Common myeloid progenitor, CD34-positive (primary cell): ENCODE data around the gene CEBPB.

Experiments used
- CTCF ChIA-PET: fragments of 350-600 bp; sonication (Branson Sonifier 250); formaldehyde crosslinking; loops from one replicate; lab custom pipeline; 2021; ENCODE audit warnings: antibody characterized with exemption; lab: Charles Lee
- POLR2A ChIA-PET: fragments of 350-600 bp; sonication (Branson Sonifier 250); formaldehyde crosslinking; loops from one replicate; lab custom pipeline; 2021; ENCODE audit warnings: antibody characterized with exemption; lab: Charles Lee
- DNase-seq, 3 donors: peaks; one replicate each; pipeline versions ENCODE4 v3.0.0 to v3.0.0-alpha.2; 2013
- H3K27ac ChIP-seq, 2 experiments: 1 replicate in 1 of 2; 2 replicates in 1 of 2; pipeline ENCODE4 v1.7.0; 2013; ENCODE audit warnings: inconsistent platforms in 2 of 2, low read length in 2 of 2, mild to moderate bottlenecking in 2 of 2, low read depth in 1 of 2, moderate library complexity in 1 of 2; ENCODE audit not compliant: severe bottlenecking in 2 of 2, insufficient read depth in 1 of 2, poor library complexity in 1 of 2
- H3K27me3 ChIP-seq, 5 experiments: replicated peaks in 2 of 5; 1 replicate in 3 of 5; 2 replicates in 2 of 5; pipeline versions ENCODE4 v1.6.1 to v1.7.0; 2013; ENCODE audit warnings: low read length in 4 of 5, mild to moderate bottlenecking in 2 of 5, moderate library complexity in 2 of 5, inconsistent platforms in 1 of 5; ENCODE audit not compliant: insufficient read depth in 5 of 5, control insufficient read depth in 4 of 5
- H3K36me3 ChIP-seq, 4 experiments: 1 replicate in 2 of 4; 2 replicates in 2 of 4; pipeline versions ENCODE4 v1.6.1 to v1.7.0; 2013; ENCODE audit warnings: low read length in 3 of 4, control low read depth in 1 of 4, mild to moderate bottlenecking in 1 of 4; ENCODE audit not compliant: control insufficient read depth in 4 of 4, insufficient read depth in 4 of 4
- H3K4me1 ChIP-seq, 4 experiments: 1 replicate in 3 of 4; 2 replicates in 1 of 4; pipeline versions ENCODE4 v1.6.1 to v1.7.1; 2013; ENCODE audit warnings: low read length in 3 of 4, mild to moderate bottlenecking in 3 of 4, control low read depth in 1 of 4, inconsistent platforms in 1 of 4, moderate library complexity in 1 of 4; ENCODE audit not compliant: control insufficient read depth in 4 of 4, insufficient read depth in 4 of 4; ENCODE audit errors: control extremely low read depth in 1 of 4
- H3K4me3 ChIP-seq, 7 experiments: 1 replicate in 4 of 7; 2 replicates in 3 of 7; pipeline versions ENCODE4 v1.5.1 to v1.7.0; 2013; ENCODE audit warnings: mild to moderate bottlenecking in 7 of 7, low read length in 6 of 7, moderate library complexity in 6 of 7, inconsistent platforms in 2 of 7, low read depth in 2 of 7, control low read depth in 1 of 7; ENCODE audit not compliant: insufficient read depth in 4 of 7, control insufficient read depth in 1 of 7; ENCODE audit errors: extremely low read depth in 1 of 7
- H3K9me3 ChIP-seq, 5 experiments: 1 replicate in 4 of 5; 2 replicates in 1 of 5; pipeline versions ENCODE4 v1.6.1 to v1.7.1; 2013; ENCODE audit warnings: low read length in 4 of 5, mild to moderate bottlenecking in 2 of 5, inconsistent platforms in 1 of 5, low read depth in 1 of 5, moderate library complexity in 1 of 5; ENCODE audit not compliant: control insufficient read depth in 4 of 5, insufficient read depth in 2 of 5; ENCODE audit errors: control extremely low read depth in 1 of 5
- WGBS: methylation state at CpG from one replicate; pipeline ENCODE4 v1.1.5; 2013; ENCODE audit not compliant: insufficient coverage; 5-methylcytosine and 5-hydroxymethylcytosine counted together

The CEBPB gene

DNA sequence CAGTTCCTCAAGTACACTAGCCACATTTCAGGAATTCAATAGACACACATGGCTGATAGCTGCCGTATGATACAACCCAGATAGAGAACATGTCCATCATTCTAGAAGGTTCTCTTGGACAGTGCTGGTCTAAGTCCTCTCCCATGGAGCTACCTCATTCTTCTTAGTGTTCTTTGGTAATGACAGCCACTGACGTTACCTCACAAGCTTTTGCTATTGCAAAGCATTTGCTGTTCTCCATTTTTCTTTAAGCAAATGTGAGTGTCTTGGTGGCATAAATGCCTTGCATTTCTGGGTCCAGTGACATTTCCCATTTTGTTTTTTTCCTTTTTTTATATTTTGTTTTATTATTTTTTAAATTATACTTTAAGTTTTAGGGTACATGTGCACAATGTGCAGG, 8.3 kb upstream of the CEBPB start:
- WGBS, result 100% methylated on average over 1 of the region's 2 CpGs
- H3K4me1 ChIP-seq, result peaks cover 0 to 4% (median under 1%) of the 10 kb centered on the region in 4 experiments
- CTCF ChIA-PET, result interaction anchor here (0.6 to 14.7 kb wide), 7 partner anchors 60 to 484 kb away, joined by 3 to 262 read pairs (median 4); no protein-coding TSS in a partner anchor
- H3K9me3 ChIP-seq, result no peaks in the 10 kb centered on the region
- H3K36me3 ChIP-seq, result no peaks in the 10 kb centered on the region
- POLR2A ChIA-PET, result interaction anchor here (1.0 kb wide), 1 partner anchor 11 kb away, joined by 4 read pairs; no protein-coding TSS in a partner anchor
- no peaks in the 10 kb centered on the region for H3K27me3 ChIP-seq
- DNase-seq, result no peak
- H3K27ac ChIP-seq, result no peak overlapping the region
- no peak overlapping the region for H3K4me3 ChIP-seq

DNA sequence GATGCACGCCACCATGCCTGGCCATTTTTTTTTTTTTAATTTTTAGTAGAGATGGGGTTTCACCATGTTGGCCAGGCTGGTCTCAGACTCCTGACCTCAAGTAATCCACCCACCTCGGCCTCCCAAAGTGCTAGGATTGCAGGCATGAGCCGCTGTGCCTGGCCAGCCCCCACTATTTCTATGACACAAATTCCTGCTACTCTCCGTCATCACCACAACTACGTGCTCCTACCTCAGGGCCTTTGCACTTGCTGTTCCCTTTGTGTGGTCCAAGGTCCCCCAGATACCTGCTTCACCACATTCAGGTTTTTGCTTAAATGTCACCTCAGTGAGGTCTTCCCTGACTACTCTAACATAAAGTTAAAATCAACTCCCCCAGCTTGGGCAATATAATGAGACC, 5.2 kb upstream of the CEBPB start:
- H3K27me3 ChIP-seq, result no peaks in the 10 kb centered on the region
- H3K4me1 ChIP-seq, result peaks cover 2 to 21% (median 11%) of the 10 kb centered on the region in 4 experiments
- H3K36me3 ChIP-seq, result no peaks in the 10 kb centered on the region
- H3K4me3 ChIP-seq, result no peak overlapping the region
- 97% methylated on average over 4 of the region's 5 CpGs for WGBS
- DNase-seq, result no peak
- ChIA-PET POLR2A (interaction anchor here (0.6 kb wide), 1 partner anchor 335 kb away, joined by 6 read pairs; no protein-coding TSS in a partner anchor), CTCF (interaction anchor here (0.6 to 14.7 kb wide), 15 partner anchors 8 to 399 kb away, joined by 3 to 262 read pairs (median 4); no protein-coding TSS in a partner anchor)
- no peak overlapping the region for H3K27ac ChIP-seq
- H3K9me3 ChIP-seq, result no peaks in the 10 kb centered on the region

DNA sequence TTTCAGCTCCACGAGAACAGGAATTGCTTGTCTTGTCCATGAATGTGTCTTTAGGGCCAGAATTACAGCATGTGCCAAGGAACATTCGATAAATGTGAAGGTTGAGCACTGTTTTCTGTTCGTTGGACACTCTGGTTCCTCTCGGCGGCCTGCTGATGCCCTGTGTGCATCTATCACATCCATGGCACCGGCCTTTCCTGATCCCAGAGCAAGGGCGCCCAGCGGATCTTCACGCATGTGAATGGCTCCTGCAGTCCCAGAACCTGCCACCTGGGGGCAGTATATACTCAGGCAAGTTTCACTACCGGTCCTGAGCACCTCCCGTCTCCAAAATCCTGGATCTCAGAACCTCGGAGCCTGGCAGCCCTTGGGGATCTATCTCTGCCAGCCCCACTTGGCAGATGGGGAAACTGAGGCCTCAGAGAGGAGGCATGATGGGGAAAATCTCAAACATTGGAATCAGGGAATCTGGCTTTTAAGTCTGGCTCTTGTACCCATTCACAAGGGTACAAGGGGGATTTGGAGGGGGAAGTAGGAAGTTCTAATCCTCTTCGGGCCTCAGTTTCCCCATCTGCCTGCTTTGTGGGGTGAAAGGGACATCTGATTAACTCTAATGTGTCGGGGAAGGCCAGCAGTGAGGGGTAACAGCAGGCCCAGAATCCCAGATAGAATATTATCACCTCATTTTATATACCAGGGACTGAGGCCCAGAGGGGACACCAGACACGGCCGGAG, 4.3 kb upstream of the CEBPB start:
- Histone ChIP-seq H3K27ac (no peak overlapping the region), H3K9me3 (no peaks in the 10 kb centered on the region), H3K36me3 (no peaks in the 10 kb centered on the region), H3K4me3 (no peak overlapping the region), H3K27me3 (no peaks in the 10 kb centered on the region), H3K4me1 (peaks cover 2 to 21% (median 11%) of the 10 kb centered on the region in 4 experiments)
- ChIA-PET POLR2A (no interaction called here), CTCF (interaction anchor here (0.5 to 14.7 kb wide), 18 partner anchors 9 to 402 kb away, joined by 3 to 262 read pairs (median 4); no protein-coding TSS in a partner anchor)
- WGBS, result 25% methylated on average over 14 of the region's 16 CpGs
- DNase-seq, result peak; percentile 71 to 82 (median 72)

DNA sequence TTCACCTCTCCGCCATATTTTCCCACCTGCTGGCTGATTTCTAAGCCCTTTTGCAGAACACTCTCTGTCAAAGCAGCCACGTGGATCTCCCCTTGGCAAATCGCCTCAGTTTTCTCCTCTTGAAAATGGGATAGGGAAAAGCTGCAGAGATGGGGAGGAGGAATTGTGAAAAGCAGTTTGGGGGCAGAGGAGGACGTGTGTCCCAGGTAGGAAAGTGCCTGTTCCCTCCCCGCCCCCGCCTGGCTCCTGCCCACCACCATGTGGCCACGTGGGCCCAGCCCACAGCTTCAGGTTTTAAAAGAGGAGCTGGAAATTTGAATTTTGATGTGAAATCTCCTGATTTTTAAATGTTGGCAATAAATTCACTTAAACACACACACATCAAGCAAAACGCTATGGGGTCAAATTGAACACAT, 3.6 kb upstream of the CEBPB start:
- Histone ChIP-seq H3K27ac (no peak overlapping the region), H3K27me3 (no peaks in the 10 kb centered on the region), H3K4me1 (peaks cover 2 to 21% (median 14%) of the 10 kb centered on the region in 4 experiments), H3K36me3 (no peaks in the 10 kb centered on the region), H3K9me3 (no peaks in the 10 kb centered on the region), H3K4me3 (no peak overlapping the region)
- WGBS, result no CpG with 5 or more reads among the region's 8 CpGs
- DNase-seq, result no peak
- CTCF ChIA-PET, result interaction anchor here (0.5 to 14.7 kb wide), 15 partner anchors 10 to 401 kb away, joined by 3 to 262 read pairs (median 6); no protein-coding TSS in a partner anchor
- POLR2A ChIA-PET, result no interaction called here

DNA sequence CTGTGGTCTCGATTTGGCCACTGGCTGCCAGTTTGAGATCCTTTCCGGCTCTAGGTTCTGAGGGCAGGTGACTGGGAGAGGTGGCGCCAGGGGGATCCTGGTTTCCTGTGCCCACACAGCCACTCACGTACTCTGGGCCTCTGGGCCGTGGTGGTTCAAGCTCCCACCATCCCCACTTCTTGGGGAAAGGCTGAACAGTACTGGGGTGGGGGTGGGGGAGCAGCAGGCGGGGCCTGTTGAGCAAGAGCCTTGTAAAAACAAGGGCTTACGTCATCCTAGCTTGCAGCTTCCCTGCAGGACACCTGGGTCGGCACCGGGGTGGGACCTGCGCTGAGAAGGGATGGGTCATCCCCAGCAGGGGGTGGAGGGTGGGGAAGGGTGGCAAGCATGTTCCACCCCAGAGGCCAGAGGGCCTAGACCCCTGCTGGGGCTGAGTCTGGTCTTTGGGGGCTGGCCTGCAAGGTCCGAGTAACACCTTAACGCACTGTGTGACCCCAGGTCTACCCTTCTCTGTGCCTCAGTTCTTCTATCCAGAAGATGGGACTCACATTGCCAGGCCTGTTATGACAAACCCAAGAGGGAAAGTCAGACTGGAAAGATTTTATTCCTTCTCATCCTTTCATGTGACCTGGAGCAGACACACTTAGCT, 3.1 kb upstream of the CEBPB start:
- H3K9me3 ChIP-seq, result no peaks in the 10 kb centered on the region
- no peak overlapping the region for H3K4me3 ChIP-seq
- H3K36me3 ChIP-seq, result no peaks in the 10 kb centered on the region
- H3K27ac ChIP-seq, result no peak overlapping the region
- no peaks in the 10 kb centered on the region for H3K27me3 ChIP-seq
- H3K4me1 ChIP-seq, result peaks cover 2 to 24% (median 14%) of the 10 kb centered on the region in 4 experiments
- peak in 1 of 3 donors; percentile 22 for DNase-seq
- POLR2A ChIA-PET, result no interaction called here
- CTCF ChIA-PET, result interaction anchor here (0.6 to 14.7 kb wide), 23 partner anchors 8 to 401 kb away, joined by 3 to 262 read pairs (median 4); no protein-coding TSS in a partner anchor
- 89% methylated on average over 9 of the region's 12 CpGs for WGBS

DNA sequence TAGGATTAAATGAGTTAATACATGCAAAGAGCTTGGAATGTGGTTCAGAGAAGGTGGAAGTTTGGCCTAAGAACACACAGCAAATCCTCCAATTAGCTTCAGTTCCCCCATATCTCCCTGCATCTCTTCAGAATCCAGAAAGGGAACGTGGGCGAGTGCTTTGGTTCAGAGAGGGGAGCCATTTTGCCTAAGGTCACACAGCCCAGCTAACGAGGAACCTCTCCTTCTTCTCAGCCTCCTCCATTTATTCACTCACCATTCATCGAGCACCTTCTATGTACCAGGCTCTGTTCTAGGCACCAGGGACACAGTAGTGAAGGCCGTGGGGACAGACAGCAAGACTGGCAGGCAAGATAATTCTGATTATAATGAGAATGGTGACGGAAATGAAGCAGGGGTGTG, 2.3 kb upstream of the CEBPB start:
- Histone ChIP-seq H3K27me3 (no peaks in the 10 kb centered on the region), H3K27ac (no peak overlapping the region), H3K36me3 (no peaks in the 10 kb centered on the region), H3K4me3 (no peak overlapping the region), H3K9me3 (no peaks in the 10 kb centered on the region), H3K4me1 (peaks cover 2 to 31% (median 22%) of the 10 kb centered on the region in 4 experiments)
- ChIA-PET POLR2A (no interaction called here), CTCF (interaction anchor here (0.8 to 14.7 kb wide), 23 partner anchors 9 to 396 kb away, joined by 3 to 262 read pairs (median 5); no protein-coding TSS in a partner anchor)
- 96% methylated on average over 4 of the region's 6 CpGs for WGBS
- DNase-seq, result no peak
